SU-DHL-6 (cell line): Measurements from ENCODE around the gene PCGF5.

ENCODE experiments used
- H2AFZ ChIP-seq: fragments of 200-600 bp; sonication (generic); 2 replicates; pipeline ENCODE4 v1.6.1; 2014; ENCODE audit warnings: low read depth, mild to moderate bottlenecking, moderate library complexity, mixed read lengths, antibody characterized with exemption, low read length; ENCODE audit not compliant: severe bottlenecking
- H3F3A ChIP-seq: fragments of 200-600 bp; shearing (Covaris generic); 2 replicates; pipeline ENCODE4 v1.6.0; 2016; ENCODE audit warnings: antibody characterized with exemption, mild to moderate bottlenecking; ENCODE audit not compliant: insufficient read depth
- H3K27ac ChIP-seq: fragments of 200-600 bp; sonication (generic); 2 replicates; pipeline ENCODE4 v1.5.1; 2016; ENCODE audit warnings: low read depth, mild to moderate bottlenecking, low read length, moderate library complexity, mixed read lengths
- H3K27me3 ChIP-seq: fragments of 200-600 bp; sonication (generic), shearing (Covaris generic); 2 replicates; pipeline ENCODE4 v1.6.0; 2014; ENCODE audit warnings: mild to moderate bottlenecking, low read length
- H3K36me3 ChIP-seq: fragments of 200-600 bp; sonication (generic); 2 replicates; pipeline ENCODE4 v1.6.1; 2014; ENCODE audit warnings: mild to moderate bottlenecking, low read length, mixed read lengths
- H3K4me2 ChIP-seq: fragments of 300-600, 200-600 bp; shearing (Covaris generic), sonication (generic); 2 replicates; pipeline ENCODE4 v1.6.0; 2014; ENCODE audit warnings: low read length, low read depth, mild to moderate bottlenecking; ENCODE audit not compliant: poor library complexity, severe bottlenecking
- H3K4me3 ChIP-seq: fragments of 200-600 bp; sonication (generic); 2 replicates; pipeline ENCODE4 v1.5.1; 2014; ENCODE audit warnings: antibody characterized with exemption, low read length, mild to moderate bottlenecking, mixed read lengths; ENCODE audit not compliant: insufficient read depth, poor library complexity, severe bottlenecking
- H3K79me2 ChIP-seq: fragments of 200-600 bp; sonication (generic); 2 replicates; pipeline ENCODE4 v1.6.1; 2014; ENCODE audit warnings: mild to moderate bottlenecking, low read length, moderate library complexity; ENCODE audit not compliant: insufficient read depth
- H3K9ac ChIP-seq: fragments of 200-600 bp; sonication (generic); 2 replicates; pipeline ENCODE4 v1.7.0; 2014; ENCODE audit warnings: mild to moderate bottlenecking, low read length
- H3K9me2 ChIP-seq: fragments of 200-600 bp; sonication (generic); replicated peaks from 2 replicates; pipeline ENCODE4 v1.6.1; 2014; ENCODE audit warnings: low read length; ENCODE audit not compliant: insufficient read depth
- H3K9me3 ChIP-seq: fragments of 200-600 bp; sonication (generic); 2 replicates; pipeline ENCODE4 v1.6.1; 2014; ENCODE audit warnings: low read length, mixed read lengths; ENCODE audit not compliant: insufficient read depth
- H4K20me1 ChIP-seq: fragments of 200-600 bp; sonication (generic); 2 replicates; pipeline ENCODE4 v1.6.1; 2014; ENCODE audit warnings: low read depth, mild to moderate bottlenecking, antibody characterized with exemption, low read length, moderate library complexity, mixed read lengths
- CTCF ChIP-seq: fragments of 200-600 bp; sonication (generic); IDR thresholded peaks from one replicate; pipeline ENCODE4 v1.5.1; 2017; ENCODE audit warnings: antibody characterized with exemption, mild to moderate bottlenecking, low read length, moderate library complexity; ENCODE audit not compliant: insufficient read depth, poor library complexity, severe bottlenecking
- EZH2phosphoT487 ChIP-seq: fragments of 200-600 bp; sonication (generic), shearing (Covaris generic); conservative IDR thresholded peaks from 2 replicates; pipeline ENCODE4 v1.6.1; 2018; ENCODE audit warnings: mild to moderate bottlenecking, antibody characterized with exemption, low read length, moderate library complexity, mixed read lengths

PCGF5 gene

GRCh38 chr10:91313796-91314485 lies 93.5 kb downstream of the PCGF5 start:
- no peaks in the 10 kb centered on the region for H3K36me3 ChIP-seq
- no peak overlapping the region for H2AFZ ChIP-seq
- no peaks in the 10 kb centered on the region for H3F3A ChIP-seq
- H3K4me3 ChIP-seq = no peak overlapping the region
- no peaks in the 10 kb centered on the region for H3K9me3 ChIP-seq
- no peaks in the 10 kb centered on the region for H3K9me2 ChIP-seq
- TF ChIP-seq EZH2phosphoT487 = no peak
- TF ChIP-seq CTCF = no peak
- H3K27ac ChIP-seq = no peak overlapping the region
- no peaks in the 10 kb centered on the region for H4K20me1 ChIP-seq
- no peak overlapping the region for H3K4me2 ChIP-seq
- H3K9ac ChIP-seq = no peak overlapping the region
- H3K79me2 ChIP-seq = no peaks in the 10 kb centered on the region
- H3K27me3 ChIP-seq = no peaks in the 10 kb centered on the region

DNA sequence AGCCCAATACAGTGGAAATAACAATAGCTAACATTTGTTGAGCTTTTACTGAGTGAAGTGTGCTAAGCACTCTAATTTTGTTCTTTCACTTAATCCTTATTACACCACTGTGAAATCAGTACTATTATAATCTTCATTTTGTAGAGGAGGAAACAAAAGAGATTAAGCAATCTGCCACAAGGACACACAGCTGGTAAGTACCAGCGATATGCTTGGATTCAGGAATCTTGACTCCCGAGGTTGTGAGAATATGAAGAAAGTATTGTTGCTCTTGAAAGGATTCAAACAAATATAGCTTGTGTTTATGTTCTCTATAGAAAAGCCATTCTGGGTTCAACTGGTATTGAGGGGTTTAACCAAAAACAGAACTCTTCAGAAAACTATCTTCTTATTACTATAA lies 96.0 kb downstream of the PCGF5 start:
- no peak overlapping the region for H3K27ac ChIP-seq
- no peaks in the 10 kb centered on the region for H3K27me3 ChIP-seq
- no peaks in the 10 kb centered on the region for H4K20me1 ChIP-seq
- H3K4me2 ChIP-seq = no peak overlapping the region
- no peak overlapping the region for H2AFZ ChIP-seq
- no peaks in the 10 kb centered on the region for H3K9me3 ChIP-seq
- no peaks in the 10 kb centered on the region for H3K79me2 ChIP-seq
- H3K36me3 ChIP-seq = no peaks in the 10 kb centered on the region
- no peak overlapping the region for H3K4me3 ChIP-seq
- no peaks in the 10 kb centered on the region for H3F3A ChIP-seq
- TF ChIP-seq EZH2phosphoT487 = no peak
- TF ChIP-seq CTCF = no peak
- H3K9ac ChIP-seq = no peak overlapping the region
- no peaks in the 10 kb centered on the region for H3K9me2 ChIP-seq

DNA sequence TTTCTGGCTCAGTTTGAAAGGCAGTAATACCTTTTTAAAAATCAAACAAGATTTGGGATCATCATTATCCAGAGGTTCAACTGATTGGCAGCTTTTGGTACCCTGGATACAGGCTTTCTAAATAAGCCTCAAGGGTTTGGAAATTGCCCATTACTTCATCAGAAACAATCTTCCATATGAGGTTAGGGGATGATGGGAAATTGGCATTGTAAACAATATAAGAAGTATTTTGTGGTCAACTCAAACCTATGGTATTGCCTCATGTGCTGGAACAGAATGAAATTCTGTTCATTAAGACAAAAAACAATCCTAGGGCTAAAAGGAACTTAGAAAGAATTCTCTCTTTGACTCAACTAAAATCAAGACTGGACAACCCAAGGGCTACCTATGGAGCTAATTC lies 97.1 kb downstream of the PCGF5 start:
- no peak for TF ChIP-seq EZH2phosphoT487
- TF ChIP-seq CTCF = no peak
- Histone ChIP-seq H3K4me2 (no peak overlapping the region), H3K9me2 (no peaks in the 10 kb centered on the region), H3K79me2 (no peaks in the 10 kb centered on the region), H3K9me3 (no peaks in the 10 kb centered on the region), H2AFZ (no peak overlapping the region), H3K9ac (no peak overlapping the region), H3K27me3 (no peaks in the 10 kb centered on the region), H3F3A (no peaks in the 10 kb centered on the region), H4K20me1 (no peaks in the 10 kb centered on the region), H3K36me3 (no peaks in the 10 kb centered on the region), H3K27ac (no peak overlapping the region), H3K4me3 (no peak overlapping the region)
